Putamen (tissue), 1 donor: Measurements from ENCODE around the gene RIC3.

ENCODE experiments used
- DNase-seq: peaks from one replicate; pipeline ENCODE4 v3.0.0-alpha.2; 2016; ENCODE audit warnings: low spot score

Gene RIC3

GRCh38 chr11:8086571-8086970 is 82.3 kb downstream of the RIC3 start:
- DNase-seq, result no peak

DNA sequence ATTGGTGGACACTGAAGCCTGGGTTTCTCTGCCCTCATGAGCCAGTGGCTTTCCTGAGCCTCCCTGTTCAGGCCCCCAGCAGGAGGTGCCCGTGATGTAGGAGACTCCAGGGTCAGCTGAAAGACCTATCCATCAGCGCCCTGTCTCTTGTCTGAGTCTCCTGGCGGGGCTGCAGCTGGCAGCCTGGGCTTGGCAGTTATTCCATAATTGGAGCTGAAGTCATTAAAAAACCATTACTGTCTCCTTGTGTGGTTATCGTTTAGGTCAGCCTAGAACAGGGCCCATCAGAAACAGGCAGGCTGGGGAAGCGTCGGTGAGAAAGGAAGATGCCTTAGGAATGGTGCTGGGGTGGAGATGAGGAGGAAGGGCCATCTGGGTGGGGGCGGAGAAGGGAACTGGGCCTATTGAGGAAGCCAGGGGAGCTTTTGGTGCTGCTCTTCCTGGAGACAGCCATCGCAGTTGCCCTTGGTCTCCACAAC is 82.8 kb downstream of the RIC3 start:
- DNase-seq, result no peak

- no peak for DNase-seq
Observed at GRCh38 chr11:8085011-8085645, 83.7 kb downstream of the RIC3 start.

DNA sequence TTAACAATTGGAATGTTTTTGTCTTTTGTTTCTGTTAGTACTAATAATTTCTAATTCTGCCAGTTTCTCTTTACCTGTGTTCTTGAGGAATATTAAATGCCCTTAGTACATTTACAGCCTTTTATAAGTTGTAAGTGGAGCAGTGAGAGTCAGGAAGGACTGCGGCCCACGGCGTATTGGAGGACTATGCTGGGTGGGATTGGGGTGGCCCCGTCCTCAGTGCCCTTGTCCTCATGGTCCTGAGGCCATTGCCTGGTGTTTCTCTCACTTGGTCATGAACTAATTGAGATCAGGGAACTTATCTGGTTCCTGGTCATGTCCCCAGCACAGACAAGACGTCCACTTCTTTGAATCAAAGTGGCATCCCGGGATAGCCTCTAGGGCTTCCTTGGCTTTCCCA is 84.5 kb downstream of the RIC3 start:
- DNase-seq, result no peak

DNA sequence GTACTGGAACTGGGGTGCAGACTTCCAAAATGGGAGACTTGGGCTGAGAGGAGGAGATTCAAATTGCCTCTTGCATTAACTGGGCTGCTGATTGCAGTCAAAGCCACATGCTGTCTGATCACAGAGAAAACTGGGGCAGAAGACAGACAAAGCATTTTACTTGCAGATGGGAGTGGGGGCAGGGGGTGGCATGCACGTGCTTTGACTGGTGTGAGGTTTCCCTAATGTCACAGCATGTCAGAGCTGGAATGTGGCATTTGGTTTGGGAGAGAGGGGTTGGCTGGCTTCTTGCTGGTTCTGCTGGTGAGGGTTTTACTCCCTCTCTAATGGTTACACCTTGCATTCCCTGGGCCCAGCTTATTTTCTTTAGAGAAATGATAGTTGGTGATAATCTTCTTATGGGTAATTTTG is 84.9 kb downstream of the RIC3 start:
- no peak for DNase-seq

DNA sequence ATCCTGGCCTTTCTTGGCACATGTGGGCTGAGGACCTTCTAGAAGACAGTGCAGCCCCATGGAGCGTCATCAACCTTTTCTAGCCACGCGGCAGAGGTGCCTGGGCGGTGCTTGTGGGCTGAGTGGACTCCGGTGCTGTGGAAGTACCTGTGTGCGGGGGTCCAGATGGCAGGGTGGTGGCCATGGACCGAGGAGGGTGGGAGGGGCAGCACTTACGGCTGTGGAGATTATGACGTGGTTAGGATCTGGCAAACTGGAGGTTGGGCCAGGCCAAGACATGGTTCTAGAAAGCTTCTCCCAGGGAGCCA is 85.8 kb downstream of the RIC3 start:
- DNase-seq, result no peak

DNA sequence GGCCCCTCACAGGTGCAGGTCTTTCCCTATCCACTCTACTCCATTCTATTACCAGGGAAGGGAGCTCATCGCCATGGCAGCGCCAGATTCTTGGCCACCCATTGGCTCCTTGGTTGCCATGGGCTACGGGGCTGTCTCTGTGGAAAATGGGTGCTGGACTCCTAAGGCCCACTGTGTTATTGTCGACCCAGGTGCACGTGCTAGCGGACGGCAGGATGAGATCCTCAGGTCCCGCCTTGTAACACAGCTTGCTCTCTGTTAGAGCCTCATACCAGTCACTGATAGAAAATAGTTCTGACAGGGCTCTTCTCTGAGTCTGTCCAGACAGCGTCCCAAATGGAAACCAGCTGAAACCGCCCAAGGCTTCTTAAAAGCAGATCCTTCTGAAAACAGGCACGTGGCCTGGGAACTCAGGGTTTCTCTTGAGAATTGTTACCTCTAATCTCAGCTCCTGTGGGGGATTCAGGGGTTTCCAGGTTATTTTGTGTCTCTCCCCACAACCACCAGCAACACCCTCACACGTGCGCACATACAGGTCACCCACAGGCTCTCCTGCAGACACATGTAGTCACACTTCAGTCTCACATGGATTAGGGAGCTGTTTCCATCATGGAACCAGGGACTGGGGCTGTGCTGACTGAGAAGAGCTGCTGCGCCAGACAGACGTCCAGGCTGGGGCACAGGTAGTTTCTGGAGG is 86.3 kb downstream of the RIC3 start:
- no peak for DNase-seq

DNA sequence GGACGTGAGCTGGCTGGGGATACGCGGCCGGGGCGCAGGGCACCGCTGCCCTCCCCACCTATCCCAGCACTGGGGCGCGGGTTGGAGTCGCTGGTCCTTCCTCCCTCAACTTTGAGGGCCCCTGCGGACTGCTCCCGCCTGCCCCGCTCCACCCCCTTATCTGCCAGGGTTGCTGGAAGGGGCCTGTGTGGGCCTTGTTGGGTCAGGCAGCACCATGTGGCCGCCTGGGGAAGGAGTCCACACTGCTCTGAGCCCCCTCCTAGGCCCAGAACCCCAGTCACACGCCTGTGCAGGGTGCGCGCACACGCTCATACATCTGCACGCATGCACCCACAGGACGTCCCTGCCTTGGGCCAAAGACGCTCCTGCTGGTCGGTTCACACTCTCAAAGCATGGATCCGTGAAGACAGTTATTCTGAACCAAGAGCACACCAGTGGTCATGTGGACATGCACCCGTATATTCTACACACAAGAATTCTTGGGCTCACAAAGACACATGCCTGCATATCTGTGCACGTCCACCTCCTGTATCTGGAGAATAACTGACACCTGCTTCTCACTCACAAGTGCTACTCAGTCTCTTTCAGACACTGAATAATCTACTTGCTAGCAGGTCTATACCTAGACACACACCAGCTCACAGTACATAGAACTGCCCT is 87.1 kb downstream of the RIC3 start:
- no peak for DNase-seq

GRCh38 chr11:8080674-8081590 is 87.9 kb downstream of the RIC3 start, which contains the start of gene TUB:
Gene TUB (plus strand): TSS chr11:8081211. CDS start chr11:8081511, 300 bp downstream.
- DNase-seq, result no peak

- no peak for DNase-seq
Observed at GRCh38 chr11:8080069-8080670, 88.7 kb downstream of the RIC3 start.

DNA sequence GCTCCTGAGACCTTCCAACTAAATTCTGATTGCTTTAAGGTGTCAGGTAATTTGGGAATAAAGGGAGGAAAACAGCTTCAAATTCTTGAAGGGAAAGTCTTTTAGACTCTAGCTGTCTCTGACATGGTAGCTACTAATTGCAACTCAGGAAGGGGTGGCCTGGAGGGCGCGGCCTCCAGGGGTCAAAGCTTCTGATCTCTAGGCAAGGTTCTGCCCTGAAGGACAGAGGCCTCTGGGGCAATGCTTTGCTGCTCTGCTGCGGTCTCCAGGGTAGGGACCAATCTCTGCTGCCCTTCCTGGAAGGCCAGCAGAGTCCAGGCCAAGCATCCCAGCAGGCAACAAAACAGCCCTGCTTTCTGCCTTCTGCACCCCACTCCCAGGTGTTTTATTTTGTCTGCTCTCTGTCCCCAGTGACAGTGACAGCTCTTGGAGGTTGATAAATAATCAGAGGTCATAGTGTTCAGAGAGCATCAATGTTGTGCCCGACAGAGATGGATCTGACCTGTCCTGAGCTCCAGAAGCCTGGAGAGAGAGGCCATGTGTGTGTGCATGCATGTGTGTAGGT is 89.6 kb downstream of the RIC3 start:
- no peak for DNase-seq

- no peak for DNase-seq
Observed at GRCh38 chr11:8075119-8075726, 93.6 kb downstream of the RIC3 start.

GRCh38 chr11:8071616-8072581 is 96.9 kb downstream of the RIC3 start:
- no peak for DNase-seq

DNA sequence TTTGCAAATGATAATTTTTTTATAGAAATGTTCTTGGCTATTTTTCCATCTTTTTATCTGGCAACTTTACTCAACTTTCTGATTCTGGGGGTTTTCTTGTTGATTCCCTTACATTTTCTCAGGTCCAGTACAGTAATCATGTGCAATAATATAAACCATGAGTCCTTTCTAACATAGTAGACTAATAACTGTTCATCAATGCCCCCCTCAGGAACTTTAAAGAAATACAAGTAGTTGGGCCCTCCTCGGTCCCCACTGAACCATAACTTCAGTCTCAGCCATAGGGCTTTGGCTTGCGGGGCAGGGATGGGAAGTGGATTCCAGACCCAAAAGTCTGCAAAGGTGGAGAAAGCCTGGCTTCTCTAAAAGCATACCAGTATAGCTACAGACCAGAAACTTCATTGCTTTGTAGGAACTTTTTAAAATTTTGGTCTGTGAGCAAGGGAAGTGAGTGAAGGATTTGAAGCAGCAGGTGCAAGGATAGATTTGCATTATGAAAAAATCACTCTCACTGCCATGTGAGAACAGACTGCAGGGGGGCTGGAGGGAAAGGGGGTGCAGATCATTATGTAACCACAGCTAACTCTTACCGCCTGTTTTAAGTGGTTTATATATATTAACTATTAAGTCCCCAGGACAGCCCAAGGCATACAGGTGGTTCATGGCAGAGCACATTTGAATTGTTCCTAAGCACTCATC is 98.3 kb downstream of the RIC3 start:
- DNase-seq, result no peak

DNA sequence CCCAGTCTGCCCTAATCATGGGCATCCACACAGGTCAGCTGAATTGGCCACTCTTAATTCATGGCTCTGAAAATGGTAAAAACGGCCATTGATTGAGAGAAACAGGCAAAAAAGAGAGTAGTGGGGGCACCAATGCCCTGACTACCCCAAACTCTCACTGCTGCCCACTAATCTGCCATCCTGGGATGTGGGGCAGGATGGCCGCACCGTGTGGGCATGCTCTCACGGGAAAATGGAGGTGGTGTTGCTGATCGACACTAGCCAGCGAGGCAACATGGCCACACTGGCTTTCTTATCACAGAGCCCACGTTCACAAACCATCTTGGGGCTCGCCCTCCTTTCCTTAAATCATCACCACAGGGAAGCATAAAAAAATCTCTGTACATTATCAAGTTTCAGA is 99.1 kb downstream of the RIC3 start:
- DNase-seq, result no peak

DNA sequence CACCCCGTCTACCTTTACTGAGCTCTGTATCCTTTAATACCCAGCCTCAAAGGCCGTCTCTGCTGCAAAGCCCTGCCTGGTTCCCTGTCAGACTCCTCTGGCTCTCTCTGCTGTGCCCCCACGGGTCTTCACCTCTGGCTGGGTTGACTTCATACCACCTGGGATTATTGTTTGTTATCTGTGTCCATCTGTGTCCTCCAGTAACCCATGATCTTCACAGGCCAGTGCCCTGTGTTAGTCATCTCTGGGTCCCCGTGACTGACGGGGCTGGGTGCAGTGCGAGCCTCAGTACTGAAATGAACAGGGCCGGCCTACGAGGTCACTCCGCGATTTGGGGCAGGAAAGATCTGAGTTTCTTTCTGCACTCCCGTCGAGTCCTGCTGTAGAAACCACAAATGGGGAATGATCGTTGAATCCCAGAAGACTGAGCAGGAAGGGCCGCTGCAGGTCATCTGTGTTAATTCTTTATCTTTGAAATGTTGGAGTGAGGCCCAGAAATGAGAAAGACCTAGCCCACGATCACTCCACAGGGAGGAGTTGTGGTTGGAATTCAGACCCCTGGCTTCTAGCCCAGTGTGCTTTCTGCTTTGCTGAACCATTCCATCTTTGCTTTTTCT is 100.1 kb downstream of the RIC3 start:
- DNase-seq, result no peak

GRCh38 chr11:8067929-8068575 is 100.8 kb downstream of the RIC3 start:
- DNase-seq, result no peak

DNA sequence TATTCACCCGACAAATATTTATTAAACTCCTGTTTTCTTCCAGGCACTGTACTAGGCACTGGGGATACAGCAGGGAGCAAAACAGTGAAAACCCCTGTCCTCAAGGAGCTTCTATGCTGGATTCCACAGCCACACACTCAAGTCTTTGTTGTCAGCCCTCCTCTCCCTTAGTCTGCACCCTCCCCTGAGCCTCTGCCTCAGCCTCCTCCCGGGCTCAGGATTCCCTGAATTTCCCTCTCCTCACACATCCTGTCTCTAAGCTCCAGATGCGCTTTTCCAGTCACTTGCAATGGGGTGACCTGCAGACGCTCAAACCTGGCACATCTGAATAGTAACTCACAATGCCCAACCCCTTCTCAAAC is 101.3 kb downstream of the RIC3 start:
- DNase-seq, result no peak
